ENCODE results near the gene FUCA1.

- TF ChIP-seq CTCF (IDR thresholded peaks at IDR 0.05) = no peak
- TF ChIP-seq EP300 (IDR thresholded peaks at IDR 0.05; ENCODE audit: low read depth) = no peak
- no peak for TF ChIP-seq POLR2AphosphoS5 (IDR thresholded peaks at IDR 0.05)
Measured at GRCh38 chr1:23803674-23804073, 64.4 kb downstream of the FUCA1 start.

All from transverse colon (tissue), 4 donors.